K562 (cell line): Measurements from ENCODE around the gene E2F3. TPM values are rescaled to one million over a fixed set of nuclear protein-coding genes. Genes with fewer than 3 reads are reported as not detected.
A peak's percentile ranks its signal among the peaks of the same experiment; 100 is the strongest.

Source experiments
- BCL6 ChIP-seq: fragments of 250-450 bp; sonication (Bioruptor Pico); IDR thresholded peaks from 2 replicates; pipeline ENCODE4 v1.4.0; 2020
- CBX1 ChIP-seq: sonication (generic); IDR thresholded peaks from 2 replicates; pipeline ENCODE4 v1.6.1; 2016; ENCODE audit warnings: antibody characterized with exemption, low read depth, mild to moderate bottlenecking
- CHCHD3 ChIP-seq: fragments of 250-450 bp; sonication (Bioruptor Pico); IDR thresholded peaks from 2 replicates; pipeline ENCODE4 v2.1.2; 2022; ENCODE audit warnings: mild to moderate bottlenecking
- ETV6 ChIP-seq, 3 experiments: fragments of 150-350 bp in 1 of 3; sonication (generic) in 1 of 3; formaldehyde crosslinking in 1 of 3; IDR thresholded peaks; 2 replicates each; pipeline versions ENCODE4 v1.6.1 to v1.8.0; 2014 to 2022; ENCODE audit warnings: borderline replicate concordance in 2 of 3, low read depth in 2 of 3, antibody characterized with exemption in 1 of 3, low read length in 1 of 3, mild to moderate bottlenecking in 1 of 3, missing genetic modification reagents in 1 of 3
- FOXJ2 ChIP-seq: fragments of 200-800 bp; sonication (Bioruptor generic); IDR thresholded peaks from 2 replicates; pipeline ENCODE4 v1.6.1; 2016; ENCODE audit warnings: missing genetic modification characterization, missing compliant biosample characterization
- FOXO4 ChIP-seq: fragments of 450-650 bp; formaldehyde crosslinking; IDR thresholded peaks from 2 replicates; pipeline ENCODE4 v1.4.0; 2020; ENCODE audit warnings: mild to moderate bottlenecking, moderate library complexity
- GTF2B ChIP-seq: IDR thresholded peaks from 2 replicates; pipeline ENCODE4 v1.6.1; 2011; ENCODE audit not compliant: insufficient read length; ENCODE audit errors: extremely low read depth
- HMGN3 ChIP-seq: IDR thresholded peaks from 2 replicates; pipeline ENCODE4 v1.6.1; 2011; ENCODE audit warnings: borderline replicate concordance, low read depth, mild to moderate bottlenecking, mixed read lengths, low read length; ENCODE audit not compliant: insufficient read length; ENCODE audit errors: extremely low read depth
- HNRNPL ChIP-seq: fragments of 200-400 bp; formaldehyde crosslinking; IDR thresholded peaks from 2 replicates; pipeline ENCODE4 v1.6.1; 2017; ENCODE audit warnings: low read depth, mild to moderate bottlenecking, low read length
- JUNB ChIP-seq: fragments of 450-650 bp; formaldehyde crosslinking; conservative IDR thresholded peaks from 2 replicates; pipeline ENCODE4 v1.4.0; 2020; ENCODE audit warnings: mild to moderate bottlenecking
- JUND ChIP-seq, 2 experiments: IDR thresholded peaks; 2 replicates in 1 of 2; 3 replicates in 1 of 2; pipeline ENCODE4 v1.6.1; 2011; ENCODE audit warnings: borderline replicate concordance in 2 of 2, low read depth in 2 of 2, low read length in 2 of 2, improper control_type of control experiment in 1 of 2, missing biosample characterization in 1 of 2, missing genetic modification characterization in 1 of 2, missing genetic modification reagents in 1 of 2
- MYNN ChIP-seq, 2 experiments: sonication (generic); formaldehyde crosslinking in 1 of 2; IDR thresholded peaks; 2 replicates each; pipeline versions ENCODE4 v1.5.0 to v1.6.1; 2016 to 2020; ENCODE audit warnings: antibody characterized with exemption in 1 of 2, missing genetic modification reagents in 1 of 2
- NRF1 ChIP-seq, 2 experiments: fragments of 450-650 bp; IDR thresholded peaks in 1 of 2; conservative IDR thresholded peaks in 1 of 2; 2 replicates each; pipeline ENCODE4 v1.6.1; 2014; ENCODE audit warnings: mild to moderate bottlenecking in 2 of 2
- PHB2 ChIP-seq: fragments of 450-650 bp; IDR thresholded peaks from 2 replicates; pipeline ENCODE4 v1.6.1; 2017; ENCODE audit warnings: low read depth
- PKNOX1 ChIP-seq: fragments of 450-650 bp; IDR thresholded peaks from 2 replicates; pipeline ENCODE4 v1.6.1; 2016
- POLR3G ChIP-seq: IDR thresholded peaks from 2 replicates; pipeline ENCODE4 v1.6.1; 2011; ENCODE audit not compliant: insufficient read length, insufficient replicate concordance; ENCODE audit errors: extremely low read depth
- PPARD ChIP-seq: fragments of 250-450 bp; sonication (Bioruptor Pico); IDR thresholded peaks from 2 replicates; pipeline ENCODE4 v1.8.0; 2022; ENCODE audit warnings: inconsistent platforms, mild to moderate bottlenecking, moderate library complexity
- PTRF ChIP-seq: fragments of 450-650 bp; IDR thresholded peaks from 2 replicates; pipeline ENCODE4 v1.6.1; 2016; ENCODE audit warnings: mild to moderate bottlenecking, missing genetic modification characterization, missing compliant biosample characterization
- PTTG1 ChIP-seq: fragments of 450-650 bp; IDR thresholded peaks from 2 replicates; pipeline ENCODE4 v1.6.1; 2016; ENCODE audit warnings: low read depth, mild to moderate bottlenecking, missing genetic modification characterization, missing compliant biosample characterization
- RAD51 ChIP-seq: fragments of 450-650 bp; IDR thresholded peaks from 2 replicates; pipeline ENCODE4 v1.7.1; 2016; ENCODE audit warnings: low read depth, mild to moderate bottlenecking, borderline replicate concordance
- XRCC5 ChIP-seq: fragments of 200-400 bp; formaldehyde crosslinking; IDR thresholded peaks from 2 replicates; pipeline ENCODE4 v1.6.1; 2017; ENCODE audit warnings: low read depth, mild to moderate bottlenecking, low read length
- ZEB2 ChIP-seq: fragments of 450-650 bp; IDR thresholded peaks from 2 replicates; pipeline ENCODE4 v1.6.1; 2016
- ZNF24 ChIP-seq: fragments of 450-650 bp; IDR thresholded peaks from 2 replicates; pipeline ENCODE4 v1.6.1; 2016
- ZNF277 ChIP-seq: fragments of 250-450 bp; sonication (Bioruptor Pico); IDR thresholded peaks from 2 replicates; pipeline ENCODE4 v1.8.0; 2022; ENCODE audit warnings: inconsistent platforms, mild to moderate bottlenecking, moderate library complexity, borderline replicate concordance
- polyA plus RNA-seq, 8 experiments: library from polyadenylated mRNA; depleted of rRNA in 4 of 8; stranded (reverse) in 5 of 8; unstranded in 3 of 8; fragments of >200 nt; fragmentation: Nextera tagmentation in 2 of 8; fragmentation: Illumina TruSeq in 1 of 8; extraction: Ambion mirVana in 2 of 8; extraction: Trizol in 1 of 8; gene quantifications; 2 replicates each; pipeline versions ENCODE4 v1.2.1 to v1.2.3, GENCODE V29; 2011 to 2014; ENCODE audit warnings: inconsistent platforms in 1 of 8, missing spikeins in 1 of 8
- total RNA-seq, 7 experiments: library from RNA; depleted of rRNA in 6 of 7; stranded (reverse); fragments of >200 nt in 6 of 7; fragmentation: Illumina TruSeq in 2 of 7; extraction: Trizol in 2 of 7; gene quantifications; 2 replicates each; pipeline versions ENCODE4 v1.2.1 to v1.2.3, GENCODE V29; 2011 to 2021; ENCODE audit warnings: low replicate concordance in 1 of 7

E2F3 gene
- total and polyA plus RNA-seq, 9 of the 15 experiments (the other 6 are each of a cell fraction or from before 2014, with no cell fraction given) = 11.1 to 44.7 (median 27.2) TPM

GRCh38 chr6:20409427-20409971 lies 7.8 kb downstream of the E2F3 start (continued):
- TF ChIP-seq FOXO4 (CRISPR knock-in tag) (0 out of 2 replicates have a peak, but pooled peaks have one; percentile 29), PKNOX1 (no peak; the same call in 1 of the 2 replicates), GTF2B (no peak), ZNF277 (CRISPR knock-in tag) (no peak), JUNB (CRISPR knock-in tag) (no peak), ZNF24 (no peak), HMGN3 (no peak), ETV6 (IDR thresholded peaks at IDR 0.05; ENCODE audit: borderline replicate concordance in 1 of 2, low read depth in 2 of 2, low read length in 1 of 2) (no peak), ETV6 (CRISPR knock-in tag; IDR thresholded peaks at IDR 0.05; ENCODE audit: borderline replicate concordance) (no peak), FOXJ2 (tag) (peak; percentile 36; the same call in 1 of the 2 replicates), POLR3G (no peak), HNRNPL (no peak), XRCC5 (no peak), PTRF (tag) (no peak), BCL6 (no peak), PPARD (no peak), JUND (IDR thresholded peaks at IDR 0.05; ENCODE audit: borderline replicate concordance, low read depth, low read length) (peak; percentile 73), JUND (tag; IDR thresholded peaks at IDR 0.05; ENCODE audit: borderline replicate concordance, low read depth, low read length) (peak; percentile 59; the same call in 2 of the 3 replicates), CBX1 (no peak), MYNN (IDR thresholded peaks at IDR 0.05) (peak; percentile 76; the same call in 1 of the 2 replicates), MYNN (CRISPR knock-in tag; IDR thresholded peaks at IDR 0.05) (no peak), NRF1 (conservative IDR thresholded peaks at IDR 0.05 in 1 of 2, IDR thresholded peaks at IDR 0.05 in 1 of 2) (no peak), RAD51 (0 out of 2 replicates have a peak, but pooled peaks have one; percentile 13), ZEB2 (peak; percentile 77; the same call in 1 of the 2 replicates), PHB2 (peak; percentile 62; the same call in 1 of the 2 replicates), CHCHD3 (CRISPR knock-in tag) (no peak), PTTG1 (tag) (no peak)
